ENCODE results near the gene KIF21B. TPM values are rescaled to one million over a fixed set of nuclear protein-coding genes. Genes with fewer than 3 reads are reported as not detected.
A peak's percentile ranks its signal among the peaks of the same experiment; 100 is the strongest.

Gene KIF21B
- total RNA-seq, 1 donor from 2014 or later, result 1.6 TPM

DNA sequence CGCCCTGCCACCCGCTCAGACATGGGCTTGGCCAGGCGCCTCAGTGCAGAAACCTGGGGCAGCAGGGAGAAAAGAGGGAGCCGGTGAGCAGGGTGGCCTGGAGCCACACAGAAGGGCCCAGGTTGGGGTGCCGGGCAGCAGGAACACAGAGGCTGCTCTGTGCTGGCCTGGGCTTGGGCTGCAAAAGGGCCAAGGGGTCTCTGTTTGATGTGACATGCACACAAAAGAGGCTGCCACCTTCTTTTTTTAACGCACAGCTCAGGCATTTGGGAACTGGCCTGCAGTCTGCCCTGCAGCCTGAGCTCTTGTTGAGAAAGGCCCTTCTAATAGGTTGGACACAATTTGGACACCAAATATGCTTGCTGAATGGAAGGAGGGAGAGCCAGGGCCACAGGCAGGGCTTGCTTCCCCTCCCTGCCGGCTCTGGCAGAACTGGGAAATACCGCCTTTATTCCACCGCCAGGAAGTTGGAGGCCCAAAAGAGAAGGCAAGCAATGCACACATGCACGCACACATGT is 32.4 kb downstream of the KIF21B start:
- no peak for DNase-seq

DNA sequence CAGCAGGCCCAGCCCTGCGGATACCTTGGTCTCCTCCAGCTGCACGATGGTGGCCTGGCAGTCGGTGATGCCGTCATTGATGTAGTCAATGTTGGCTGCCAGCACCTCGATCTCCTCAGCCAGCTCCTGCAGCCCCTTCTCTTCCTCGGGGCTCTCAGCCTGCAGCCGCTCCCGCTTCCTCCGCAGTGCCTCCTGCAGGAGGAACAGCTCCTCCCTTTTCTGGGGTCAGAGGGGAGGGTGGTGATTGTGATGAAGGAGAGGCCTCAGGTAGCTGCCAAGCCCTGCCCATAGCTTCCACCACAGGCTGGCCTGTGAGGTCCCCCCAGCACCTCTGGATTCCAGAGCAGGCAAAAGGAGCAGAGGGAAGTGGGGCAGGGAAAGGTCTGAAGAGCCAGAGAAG is 33.4 kb downstream of the KIF21B start:
- no peak for DNase-seq

DNA sequence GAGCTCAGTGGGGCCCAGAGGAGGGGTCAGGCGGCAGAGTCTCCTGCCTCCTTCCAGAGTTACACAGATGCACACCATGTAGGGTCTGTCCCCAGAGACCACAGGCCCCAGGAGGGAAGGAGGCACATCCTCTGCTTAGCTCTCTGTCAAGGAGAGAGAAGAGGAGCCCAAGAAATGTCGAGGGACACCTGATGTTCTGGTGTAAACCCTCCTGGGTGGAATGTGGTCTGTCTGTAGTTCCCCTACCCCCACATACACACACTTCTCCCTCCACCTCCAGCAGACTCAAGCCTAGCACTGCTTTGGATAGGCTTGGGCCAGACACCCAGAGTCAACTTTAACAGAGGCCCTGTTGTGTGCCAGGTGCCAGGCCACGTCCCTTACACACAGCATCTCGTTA is 34.2 kb downstream of the KIF21B start:
- no peak for DNase-seq

DNA sequence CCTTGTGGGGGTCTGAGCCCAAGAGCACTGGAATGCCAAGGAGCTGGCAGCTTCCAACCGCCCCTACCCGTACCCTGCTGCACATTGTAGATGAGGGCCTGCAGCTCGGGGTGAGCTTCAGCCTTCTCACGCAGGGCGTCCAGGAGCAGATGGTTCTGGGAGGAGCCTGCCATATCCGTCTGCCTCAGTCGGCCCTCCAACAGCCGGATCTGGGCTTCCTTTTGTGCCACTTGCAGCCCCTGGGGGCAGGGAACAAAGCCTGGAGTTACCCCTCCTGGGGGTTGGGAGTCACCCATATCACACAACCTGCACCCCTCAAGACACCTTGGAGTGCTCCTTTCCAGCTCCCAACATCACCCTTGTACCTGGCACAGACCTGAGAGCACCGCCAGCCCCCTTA is 34.8 kb downstream of the KIF21B start:
- DNase-seq, result no peak

DNA sequence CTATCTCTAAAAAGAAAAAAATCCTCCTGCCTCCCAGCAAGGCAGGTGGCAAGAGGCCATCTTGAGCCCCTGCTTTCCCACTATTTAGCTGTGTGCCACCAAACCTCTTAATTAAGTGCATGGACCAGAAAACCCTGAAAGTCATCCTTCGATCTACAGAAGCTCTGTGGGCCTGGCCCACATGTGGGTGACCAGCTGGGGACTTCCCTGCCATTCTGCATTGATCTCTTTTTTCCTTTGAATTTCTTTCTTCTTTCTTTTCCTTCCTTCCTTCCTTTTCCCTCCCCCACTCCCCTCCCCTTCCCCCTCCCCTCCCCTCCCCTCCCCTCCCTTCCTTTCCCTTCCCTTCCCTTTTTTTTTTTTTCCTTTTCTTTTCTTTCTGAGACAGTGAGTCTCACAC is 38.0 kb downstream of the KIF21B start:
- no peak for DNase-seq

DNA sequence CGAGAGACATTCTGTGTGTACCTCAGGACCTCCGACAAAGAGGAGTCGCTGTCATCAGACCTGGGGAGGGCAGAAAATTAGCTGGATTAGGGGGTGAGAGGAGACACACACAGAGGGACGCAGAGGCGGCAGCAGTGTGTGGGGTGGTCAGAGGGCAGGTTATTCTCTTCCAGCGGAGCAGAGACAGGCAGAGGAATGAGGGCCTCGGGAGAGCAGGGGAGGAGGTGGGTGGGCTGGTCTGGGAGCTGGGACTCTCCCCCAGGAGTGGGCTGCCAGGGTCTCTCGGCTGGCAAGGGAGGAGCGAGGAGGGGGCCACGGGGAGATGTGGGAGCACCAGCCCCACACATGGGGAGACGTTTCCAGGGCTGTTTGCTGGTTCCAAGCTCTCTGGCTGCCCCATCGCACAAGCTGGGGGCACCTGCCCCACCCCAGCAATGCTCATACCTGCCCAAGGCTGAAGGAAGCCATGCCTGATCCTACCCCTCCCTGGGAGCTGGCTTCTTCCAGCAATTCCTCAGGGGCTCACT is 40.4 kb downstream of the KIF21B start:
- DNase-seq, result no peak

DNA sequence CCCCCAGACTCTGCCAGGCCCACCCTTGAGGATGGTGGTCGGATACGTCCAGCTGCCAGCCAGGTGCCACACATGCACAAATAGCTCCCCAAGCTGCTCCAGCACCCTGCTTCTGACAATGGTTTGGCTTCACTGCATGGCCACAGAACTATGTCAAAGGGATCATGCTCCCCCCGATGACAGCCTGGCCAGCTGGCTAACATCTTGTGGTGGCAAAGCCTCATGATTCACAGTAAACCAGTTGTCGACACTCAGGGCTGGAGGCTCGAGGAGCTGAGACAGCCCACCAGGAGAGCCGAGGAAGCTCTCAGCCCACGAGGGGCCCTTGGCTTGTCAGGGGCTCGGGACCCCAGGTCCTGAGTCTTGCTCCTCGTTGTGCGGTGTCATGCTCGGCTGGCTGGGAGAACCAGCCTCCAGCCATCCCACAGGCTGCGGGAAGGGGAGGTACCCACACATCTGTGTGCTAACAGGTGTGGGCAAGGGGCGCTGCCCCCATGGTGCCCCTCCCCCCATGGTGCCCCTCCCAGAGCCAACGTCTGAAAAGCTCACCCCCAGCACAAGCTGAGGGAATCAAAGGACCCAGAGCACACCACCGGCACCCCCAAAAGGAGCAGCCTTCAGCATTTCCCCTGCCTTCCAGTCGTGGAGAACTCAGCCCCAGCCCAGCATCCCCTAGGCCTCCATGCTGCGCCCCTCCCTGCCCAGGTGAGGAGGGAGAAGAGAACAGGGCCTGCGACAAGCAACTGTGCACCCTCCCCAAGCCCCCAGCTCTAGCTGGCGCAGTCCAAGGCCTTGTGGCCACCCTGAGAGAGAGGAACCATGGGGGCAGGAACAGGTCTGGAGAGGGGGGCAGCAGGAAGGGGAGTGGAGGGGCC is 41.2 kb downstream of the KIF21B start:
- peak; percentile 38 for DNase-seq

DNA sequence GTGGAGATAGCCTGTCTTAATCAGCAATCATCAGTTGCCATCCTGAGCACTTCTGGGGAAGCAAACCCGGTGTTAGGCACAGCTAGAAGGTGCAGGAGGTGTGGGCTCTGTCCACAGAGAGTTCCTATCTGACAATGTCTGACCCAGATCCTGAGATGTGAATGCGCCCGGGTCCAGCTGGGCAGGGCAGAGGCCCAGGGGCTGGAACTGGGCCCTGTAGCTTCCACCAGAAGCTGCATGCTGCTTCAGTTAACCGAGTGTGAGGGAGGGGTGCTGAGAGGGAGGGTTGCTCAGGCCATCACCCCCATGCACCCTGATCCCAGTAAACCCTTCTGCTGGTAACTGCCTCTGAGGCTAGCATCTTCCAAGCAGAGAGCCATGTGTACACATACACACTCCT is 42.2 kb downstream of the KIF21B start:
- DNase-seq, result no peak

DNA sequence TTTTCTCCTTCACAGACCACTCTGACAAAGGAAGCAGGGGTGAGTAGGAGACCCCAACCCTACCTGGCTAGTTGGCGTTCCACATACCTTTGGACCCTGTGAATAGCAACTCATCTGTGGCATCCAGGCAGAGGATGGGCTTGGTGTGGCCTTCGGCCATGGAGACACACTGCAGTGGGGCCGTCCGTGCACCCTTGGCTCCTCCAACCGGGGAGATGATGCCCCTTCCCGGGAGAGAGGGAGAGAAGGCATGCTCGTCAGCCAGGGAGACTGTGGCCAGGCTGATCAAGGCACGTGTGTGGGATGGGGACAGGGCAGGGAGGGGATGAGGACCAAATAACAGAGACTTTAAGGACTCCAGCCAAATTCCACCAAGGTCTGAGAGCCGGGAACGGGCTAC is 42.6 kb downstream of the KIF21B start:
- DNase-seq, result no peak

DNA sequence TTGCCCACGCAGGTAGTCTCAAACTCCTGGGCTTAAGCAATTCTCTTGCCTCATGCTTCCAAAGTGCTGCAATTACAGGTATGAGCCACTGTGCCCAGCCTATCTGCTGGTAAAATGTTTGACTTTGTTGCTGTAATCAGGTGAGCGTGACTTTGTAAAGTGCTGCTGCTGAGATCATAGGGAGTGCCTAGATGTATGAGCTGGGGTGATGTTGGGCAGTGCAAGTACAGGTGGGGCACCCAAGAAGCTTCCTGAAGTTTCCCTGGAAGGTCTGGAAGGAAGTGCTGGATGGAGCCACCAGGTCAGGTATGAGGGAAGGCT is 43.1 kb downstream of the KIF21B start:
- DNase-seq, result no peak

DNA sequence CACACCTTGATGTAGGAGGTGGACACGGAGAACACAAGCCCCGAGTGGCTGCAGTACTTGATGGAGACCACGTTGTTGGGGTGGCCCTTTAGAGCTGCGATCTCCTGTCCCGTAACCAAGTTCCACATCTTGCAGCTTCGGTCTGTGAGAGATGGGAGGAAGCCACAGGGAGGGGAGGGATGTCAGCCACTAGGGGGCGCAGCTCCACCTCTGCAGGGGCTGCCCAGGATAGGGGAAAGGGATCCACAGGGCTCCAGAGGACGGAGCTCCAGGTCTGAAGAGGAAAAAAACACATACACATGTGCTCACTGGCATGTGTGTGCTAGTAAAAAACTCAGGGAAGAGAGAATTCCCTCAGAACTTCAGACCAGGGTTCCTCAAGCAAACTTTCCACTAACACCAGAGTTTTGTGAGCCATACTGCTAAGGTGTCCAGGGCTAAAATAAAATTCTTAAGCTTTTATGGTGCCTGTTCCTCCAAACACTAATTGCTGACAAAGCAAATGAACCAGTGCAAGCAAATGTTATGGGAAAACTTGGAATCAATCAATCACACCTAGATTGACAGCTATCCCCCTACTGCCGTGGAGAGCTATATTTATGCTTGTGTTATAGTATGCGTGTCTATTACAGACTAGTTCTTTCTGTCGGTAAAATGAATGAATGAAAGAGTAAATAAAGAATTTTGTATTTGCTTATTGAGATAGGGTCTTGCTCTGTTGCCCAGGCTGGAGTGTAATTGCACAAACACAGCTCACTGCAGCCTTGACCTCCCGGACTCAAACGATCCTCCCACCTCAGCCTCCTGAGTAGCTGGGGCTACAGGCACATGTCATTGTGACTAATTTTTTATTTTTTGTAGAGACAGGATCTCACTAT is 43.7 kb downstream of the KIF21B start:
- no peak for DNase-seq

DNA sequence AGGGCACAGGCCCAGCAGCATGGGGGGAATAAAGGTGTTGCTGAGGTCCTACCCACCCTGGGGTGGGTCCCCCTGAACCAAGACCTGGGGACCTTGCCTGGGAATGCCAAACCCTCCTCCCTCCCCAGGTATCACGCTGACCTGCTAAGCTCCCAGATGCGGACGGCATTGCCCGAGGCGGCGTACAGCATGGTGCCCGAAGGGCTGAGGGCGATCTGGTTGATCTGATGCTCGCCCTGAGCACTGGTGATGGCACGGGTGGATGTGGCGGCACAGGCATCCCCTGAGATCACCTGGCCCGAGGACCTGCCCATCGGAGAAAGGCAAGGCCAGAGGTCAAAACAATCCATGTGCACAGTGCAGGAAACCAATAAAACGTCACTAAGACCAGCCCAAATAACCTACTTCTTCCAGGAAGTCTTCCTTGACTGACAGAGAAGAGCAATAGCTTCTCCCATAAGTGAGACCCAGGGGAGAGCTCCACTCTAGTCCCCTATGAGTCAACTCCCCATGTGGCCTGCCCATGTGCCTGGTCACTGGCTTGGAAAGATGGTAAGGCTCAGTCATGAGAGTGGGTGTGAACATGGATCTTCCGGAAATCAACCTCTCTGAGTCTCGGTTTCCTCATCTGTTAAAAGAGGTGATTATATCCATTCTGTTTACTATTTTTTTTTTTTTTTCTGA is 46.3 kb downstream of the KIF21B start:
- no peak for DNase-seq

DNA sequence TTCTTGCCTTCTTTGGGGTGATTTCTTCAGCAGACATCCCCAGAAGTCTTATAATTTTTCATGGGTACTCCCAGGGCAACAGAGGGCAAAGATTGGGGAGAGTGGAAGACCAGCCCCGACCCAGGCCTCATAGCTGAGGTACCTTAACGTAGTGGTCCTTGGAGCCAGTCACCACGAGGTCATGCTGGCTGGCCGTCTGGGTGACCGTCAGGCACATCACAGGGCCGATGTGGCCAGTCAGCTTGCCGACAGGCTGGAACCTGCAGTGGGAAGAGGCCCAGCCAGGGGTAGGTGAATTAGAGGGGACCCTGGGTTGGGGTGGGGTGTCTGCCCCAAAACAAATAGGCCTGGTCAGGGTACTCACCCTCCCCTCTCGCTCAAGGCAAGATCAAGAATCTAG is 46.9 kb downstream of the KIF21B start:
- DNase-seq, result no peak

DNA sequence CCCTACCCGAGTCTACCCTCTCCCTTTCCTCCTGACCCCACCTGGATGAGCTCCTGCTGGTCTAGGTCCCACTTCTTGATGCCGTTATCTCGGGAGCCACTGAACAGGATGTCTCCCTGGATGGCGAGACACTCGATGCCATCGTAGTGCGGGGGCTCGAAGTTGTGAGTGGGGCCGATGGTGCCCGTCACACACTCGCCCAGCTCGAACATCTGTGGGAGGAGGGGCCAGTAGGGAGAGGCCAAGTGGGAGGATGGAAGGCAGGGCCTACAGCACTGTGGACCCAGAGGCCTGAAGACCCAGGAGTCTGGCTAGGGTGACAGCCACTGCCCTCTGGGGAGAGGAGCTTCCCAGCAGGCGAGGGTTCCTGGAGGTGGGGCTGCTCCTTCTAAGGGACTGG is 48.1 kb downstream of the KIF21B start:
- DNase-seq, result no peak

DNA sequence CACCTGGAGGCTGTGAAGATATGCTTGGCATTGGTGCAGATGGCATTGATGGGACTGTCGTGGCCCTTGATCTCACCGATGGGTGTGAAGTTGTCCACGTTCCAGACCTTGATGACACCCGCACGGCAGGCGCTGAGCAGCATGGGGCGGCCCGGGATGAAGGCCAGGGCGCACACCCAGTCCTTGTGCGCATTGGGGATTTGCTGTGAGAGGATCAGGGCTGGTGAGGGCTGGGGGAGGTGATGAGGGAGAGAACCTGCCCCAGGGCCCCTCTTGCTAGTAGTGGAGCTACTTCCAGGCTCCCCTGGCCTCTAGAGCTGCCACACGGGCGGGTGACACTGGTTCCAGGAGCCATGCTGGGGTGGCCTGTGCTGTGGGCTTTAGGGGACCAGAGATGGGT is 48.8 kb downstream of the KIF21B start:
- DNase-seq, result no peak

DNA sequence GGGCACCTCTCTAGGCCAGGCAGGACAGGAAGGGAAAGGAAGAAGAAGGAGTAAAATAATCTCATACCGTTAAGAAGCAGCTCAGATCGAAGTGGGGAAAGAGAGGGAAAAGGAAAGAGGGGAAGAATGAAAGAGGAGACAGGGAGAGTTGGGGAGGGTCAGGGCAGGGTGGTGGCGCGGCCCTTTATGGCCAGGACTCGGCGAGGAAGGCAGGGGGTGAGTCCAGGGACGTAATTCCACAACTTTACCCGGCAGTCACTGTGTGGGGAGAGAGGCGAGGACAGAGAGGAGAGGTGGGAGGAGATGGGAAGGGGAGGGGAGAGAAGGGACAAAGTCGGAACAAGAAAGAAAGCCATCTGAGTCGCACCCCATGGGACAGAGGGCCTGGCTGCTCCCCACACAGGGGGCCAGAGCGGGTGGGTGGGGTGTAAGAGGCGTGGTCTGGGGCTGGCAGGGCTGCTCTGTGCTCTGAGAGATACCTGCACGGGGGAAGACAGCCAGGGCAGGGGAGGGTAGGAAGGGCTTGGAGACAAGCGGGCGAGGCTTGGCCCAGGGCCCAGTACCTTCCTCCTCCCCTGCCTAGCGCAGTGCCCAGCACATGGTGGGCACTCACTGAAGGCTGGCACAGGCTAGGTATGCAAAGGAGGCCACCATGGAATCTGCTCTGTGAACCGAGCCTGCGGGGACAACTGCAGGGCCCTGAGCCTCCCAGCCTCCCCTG is 49.4 kb downstream of the KIF21B start:
- no peak for DNase-seq

DNA sequence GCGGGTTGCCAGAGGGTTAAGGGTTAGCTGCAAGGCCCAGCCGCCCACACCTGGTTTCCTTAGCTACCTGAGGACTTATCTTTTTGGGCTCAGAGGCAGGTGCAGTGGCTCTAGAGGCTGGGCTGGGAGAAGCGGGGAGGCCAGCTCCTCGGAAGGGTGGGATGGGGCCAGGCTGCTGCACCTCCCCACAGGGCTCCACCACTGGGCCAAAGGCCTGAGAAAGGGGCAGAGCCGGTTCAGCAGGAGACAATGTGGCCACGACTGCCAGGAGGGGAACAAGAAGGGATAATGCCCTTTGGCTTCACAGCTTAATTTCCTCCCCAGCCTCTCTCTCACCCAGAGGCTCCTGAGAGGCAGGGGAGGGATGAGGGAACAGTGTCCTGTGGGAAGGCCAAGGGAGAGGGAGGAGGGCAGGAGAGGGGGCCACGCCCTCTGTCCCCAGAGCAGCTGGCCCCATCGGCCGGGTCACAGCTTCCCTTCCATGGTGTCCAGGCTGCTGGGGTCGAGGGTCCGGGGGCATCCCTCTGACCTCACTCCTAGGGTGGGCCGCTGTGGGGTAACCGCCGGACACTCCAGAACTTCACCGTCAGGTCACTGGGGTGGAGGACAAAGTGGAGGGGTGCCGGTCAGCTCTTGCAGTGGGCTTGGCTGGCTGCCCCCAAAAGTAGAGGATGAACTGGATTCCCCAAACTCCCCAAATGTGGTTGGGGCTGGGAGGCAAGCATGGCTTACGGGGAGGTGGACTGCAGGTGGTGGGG is 50.4 kb downstream of the KIF21B start:
- no peak for DNase-seq

DNA sequence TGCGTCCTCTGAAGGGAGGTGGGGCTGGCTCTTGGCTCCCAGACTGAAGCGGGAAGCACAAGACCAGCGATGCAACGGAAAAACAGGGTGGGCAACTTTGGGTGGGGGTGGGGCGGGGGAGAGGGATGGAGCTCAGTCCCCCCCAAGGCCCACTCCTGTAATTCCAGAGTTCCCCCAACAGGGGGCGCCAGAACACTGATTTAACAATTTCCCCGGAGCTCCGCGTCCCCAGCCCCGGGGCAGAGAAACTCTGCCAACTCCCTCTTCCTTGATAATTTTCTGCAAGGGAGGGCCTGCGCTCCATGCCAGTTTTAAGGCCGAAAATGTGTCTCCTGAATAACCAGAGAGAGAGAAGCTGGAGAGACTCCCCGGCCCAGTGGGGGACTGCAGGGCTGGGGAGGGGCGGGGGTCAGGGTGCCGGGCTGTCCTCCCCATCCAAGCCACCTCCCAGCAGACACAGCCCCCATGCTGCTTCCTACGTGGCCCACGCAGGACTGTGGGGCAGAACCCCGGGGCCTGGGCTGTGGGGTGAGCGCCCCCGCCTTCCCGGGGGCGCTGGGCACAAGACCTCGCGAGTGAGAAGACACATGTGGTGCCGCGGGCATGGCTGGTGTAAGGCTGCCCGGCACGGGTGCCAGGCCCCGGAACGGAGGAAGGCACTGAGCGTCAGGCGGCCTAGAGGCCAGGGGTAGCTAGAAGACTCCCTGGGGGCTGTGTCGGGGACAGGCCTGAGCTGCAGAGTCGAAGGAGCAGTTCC is 51.4 kb downstream of the KIF21B start:
- peak; percentile 50 for DNase-seq

DNA sequence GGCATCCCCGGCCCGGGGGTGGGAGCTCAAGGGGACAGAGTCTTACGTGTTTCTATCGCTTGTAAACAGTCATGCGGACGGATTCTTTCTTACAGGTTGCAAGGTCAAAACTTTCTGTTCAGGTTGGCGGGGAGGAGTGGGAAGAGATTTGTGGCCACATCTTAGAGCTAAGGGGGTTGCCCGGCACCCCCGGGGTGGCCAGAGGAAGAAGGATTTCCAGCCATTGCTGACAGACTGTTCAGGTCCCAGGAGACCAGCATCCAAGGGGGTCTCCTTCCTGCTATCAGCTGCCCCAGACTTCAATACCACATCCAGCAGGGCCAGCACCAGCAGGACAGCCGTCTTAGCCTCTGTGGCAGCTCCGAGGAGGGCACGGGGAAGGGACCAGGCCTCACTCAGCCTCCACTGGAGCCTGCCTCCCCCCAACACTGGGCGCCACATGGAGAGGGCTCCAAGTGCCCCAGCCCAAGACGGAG is 52.0 kb downstream of the KIF21B start:
- DNase-seq, result no peak

DNA sequence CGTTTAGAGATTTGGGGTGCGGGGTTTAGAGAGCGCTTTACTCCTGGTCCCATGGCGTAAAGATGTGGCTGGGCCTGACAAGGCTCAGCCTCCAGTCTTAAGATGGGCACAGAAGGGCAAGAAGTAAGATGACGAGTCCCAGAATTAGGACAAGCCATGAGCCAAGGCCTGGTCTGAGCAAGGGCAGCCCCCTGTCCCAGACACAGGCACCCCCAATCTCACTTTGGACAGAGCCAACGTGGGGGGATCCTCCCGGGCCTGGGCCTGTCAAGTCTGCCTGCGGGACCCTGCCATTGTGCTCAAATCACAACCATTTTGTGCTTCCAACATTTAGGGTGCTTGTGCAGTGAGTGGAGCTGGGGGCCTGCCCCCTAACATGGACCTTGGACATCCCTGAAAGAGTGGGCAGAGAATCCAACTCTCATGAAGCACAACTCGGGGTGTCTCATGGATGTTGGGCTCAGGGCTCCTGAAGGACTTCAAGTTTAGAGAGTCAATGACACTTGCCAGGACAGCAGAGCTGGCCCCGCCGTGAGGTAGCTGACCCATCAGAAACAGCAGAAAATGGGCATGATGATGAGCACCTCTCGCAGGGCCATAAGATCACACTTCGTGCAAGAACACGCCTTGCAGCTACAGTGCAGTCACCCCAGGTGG is 52.6 kb downstream of the KIF21B start:
- DNase-seq, result no peak

All from skin of body (tissue), 2 donors.